Ovary (tissue), 9 donors: ENCODE data around the gene MYMK. TPM values are rescaled to one million over a fixed set of nuclear protein-coding genes. Genes with fewer than 3 reads are reported as not detected.
A peak's percentile ranks its signal among the peaks of the same experiment; 100 is the strongest.

ENCODE experiments used
- DNase-seq, 5 donors: peaks; one replicate each; pipeline ENCODE4 v3.0.0-alpha.2; 2019 to 2020
- H3K27ac ChIP-seq, 2 donors: fragments of 200-600 bp; one replicate each; pipeline versions ENCODE4 v1.5.1 to v1.8.0; 2019 to 2022
- H3K27me3 ChIP-seq: fragments of 200-600 bp; one replicate; pipeline ENCODE4 v1.8.0; 2022
- H3K36me3 ChIP-seq: fragments of 200-600 bp; sonication (generic); one replicate; pipeline ENCODE4 v1.5.1; 2019
- H3K4me1 ChIP-seq: one replicate; pipeline ENCODE4 v1.8.1; 2013; ENCODE audit warnings: mild to moderate bottlenecking, moderate library complexity; ENCODE audit not compliant: insufficient read depth
- H3K4me3 ChIP-seq: fragments of 200-600 bp; sonication (generic); one replicate; pipeline ENCODE4 v1.5.1; 2017
- H3K9me3 ChIP-seq, 2 donors: fragments of 200-600 bp in 1 of 2; sonication (generic) in 1 of 2; one replicate each; pipeline versions ENCODE4 v1.5.1 to v1.8.1; 2013 to 2019; ENCODE audit warnings: mild to moderate bottlenecking in 1 of 2, moderate library complexity in 1 of 2
- EP300 ChIP-seq: sonication (generic); formaldehyde crosslinking; IDR thresholded peaks from one replicate; pipeline ENCODE4 v1.6.1; 2017; ENCODE audit warnings: antibody characterized with exemption
- POLR2A ChIP-seq: fragments of 450-650 bp; IDR thresholded peaks from one replicate; pipeline ENCODE4 v1.6.1; 2017; ENCODE audit warnings: antibody characterized with exemption, mild to moderate bottlenecking, moderate library complexity
- WGBS, 3 donors: extraction: QIAGEN DNeasy Blood & Tissue Kit in 1 of 3; methylation state at CpG; one replicate each; pipeline versions ENCODE4 v1.1.5 to v1.1.7; 2013 to 2017; 5-methylcytosine and 5-hydroxymethylcytosine counted together
- intact Hi-C, 4 donors: fragments of 100-400 bp; cut with DNase I; formaldehyde crosslinking; loops; one replicate each; pipeline versions ENCODE4 v1.11.0 to v1.15.1; 2022 to 2023
- polyA plus RNA-seq, 2 donors: library from polyadenylated mRNA; stranded (reverse); fragments of 200-250 nt in 1 of 2; fragments of 350-450 nt in 1 of 2; fragmentation: Illumina TruSeq in 1 of 2; extraction: RNeasy Lipid Tissue Mini Kit (QIAGEN cat#74804) in 1 of 2; gene quantifications; one replicate each; pipeline ENCODE4 v1.2.3, GENCODE V29; 2013 to 2014
- total RNA-seq, 7 donors: library from RNA; depleted of rRNA in 2 of 7; stranded (reverse); fragments of >200 nt in 2 of 7; fragmentation: NEBNext Ultra II Directional in 3 of 7; extraction: Animal tissue kit (Norgen Biotek cat#: 25700) in 3 of 7; gene quantifications; one replicate each; pipeline versions ENCODE4 v1.1.0 to v1.2.4, GENCODE V29; 2016 to 2023
- TF ChIP-seq, protein P1 (sequence below), 3 donors: fragments of 450-650 bp in 2 of 3; fragments of 200-600 bp in 1 of 3; IDR thresholded peaks; one replicate each; pipeline versions ENCODE4 v1.5.1 to v1.8.0; 2016 to 2022; ENCODE audit warnings: antibody characterized with exemption in 3 of 3, mild to moderate bottlenecking in 1 of 3
- donor health status: DM: no; HTN: no; CAD: no; lungs with moderate emphysema.
- donor health status: DM: no; HTN: no; CAD: no.
- donor health status: Bipolar disorder and iron deficiency.
- donor health status: DM: yes; HTN: yes; CAD: no.
- donor health status: DM: no; HTN: no; CAD: no.
- donor health status: DM: yes; HTN: yes; CAD: no.

Gene MYMK
- total and polyA plus RNA-seq, 9 donors: not detected

DNA sequence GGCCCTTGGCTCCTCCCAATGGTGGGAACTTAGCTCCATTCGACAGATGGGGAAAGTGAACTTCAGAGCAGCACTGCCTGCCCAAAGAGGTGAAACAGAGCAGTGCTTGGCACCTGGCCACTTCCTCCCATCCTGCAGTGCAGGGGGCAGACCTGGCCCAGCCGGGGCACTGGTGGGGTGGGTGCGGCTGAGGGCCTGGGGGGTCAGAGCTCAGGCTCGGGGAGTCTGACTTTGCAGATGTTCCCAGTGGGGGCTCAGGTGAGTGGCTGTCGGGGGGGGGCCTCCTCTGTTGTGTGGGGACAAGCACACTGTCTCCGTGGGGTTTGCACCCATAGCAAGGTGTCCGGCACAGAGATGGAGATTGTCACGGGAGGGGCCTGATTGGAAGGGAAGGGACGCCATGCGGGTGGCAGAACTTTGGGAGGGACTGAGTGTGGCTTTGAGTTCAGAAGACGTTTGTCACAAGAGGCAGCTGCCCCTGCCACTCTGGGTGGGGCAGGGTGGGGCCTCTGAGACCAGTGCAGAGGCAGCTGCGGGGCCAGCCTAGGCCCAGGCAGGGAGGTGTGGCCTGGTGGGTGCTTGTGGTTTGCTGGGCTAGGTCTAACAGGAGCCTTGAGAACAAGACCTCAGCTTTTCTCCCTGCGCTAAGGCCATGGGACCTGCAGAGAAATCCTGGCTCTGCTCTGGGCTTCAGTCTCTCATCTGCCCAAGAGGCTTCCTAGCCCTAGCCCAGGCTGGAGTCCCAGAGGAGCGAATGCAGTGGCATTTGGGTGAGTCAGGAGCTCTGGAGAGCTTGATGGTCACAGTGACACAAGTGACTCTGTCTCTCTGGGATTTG lies 2.5 kb downstream of the MYMK start:
- Histone ChIP-seq H3K36me3 (no peaks in the 10 kb centered on the region), H3K4me3 (no peak overlapping the region), H3K4me1 (peaks cover 9% of the 10 kb centered on the region), H3K9me3 (no peaks in the 10 kb centered on the region), H3K27me3 (no peaks in the 10 kb centered on the region), H3K27ac (no peak overlapping the region)
- TF ChIP-seq POLR2A: no peak
- TF ChIP-seq, protein P1, sequence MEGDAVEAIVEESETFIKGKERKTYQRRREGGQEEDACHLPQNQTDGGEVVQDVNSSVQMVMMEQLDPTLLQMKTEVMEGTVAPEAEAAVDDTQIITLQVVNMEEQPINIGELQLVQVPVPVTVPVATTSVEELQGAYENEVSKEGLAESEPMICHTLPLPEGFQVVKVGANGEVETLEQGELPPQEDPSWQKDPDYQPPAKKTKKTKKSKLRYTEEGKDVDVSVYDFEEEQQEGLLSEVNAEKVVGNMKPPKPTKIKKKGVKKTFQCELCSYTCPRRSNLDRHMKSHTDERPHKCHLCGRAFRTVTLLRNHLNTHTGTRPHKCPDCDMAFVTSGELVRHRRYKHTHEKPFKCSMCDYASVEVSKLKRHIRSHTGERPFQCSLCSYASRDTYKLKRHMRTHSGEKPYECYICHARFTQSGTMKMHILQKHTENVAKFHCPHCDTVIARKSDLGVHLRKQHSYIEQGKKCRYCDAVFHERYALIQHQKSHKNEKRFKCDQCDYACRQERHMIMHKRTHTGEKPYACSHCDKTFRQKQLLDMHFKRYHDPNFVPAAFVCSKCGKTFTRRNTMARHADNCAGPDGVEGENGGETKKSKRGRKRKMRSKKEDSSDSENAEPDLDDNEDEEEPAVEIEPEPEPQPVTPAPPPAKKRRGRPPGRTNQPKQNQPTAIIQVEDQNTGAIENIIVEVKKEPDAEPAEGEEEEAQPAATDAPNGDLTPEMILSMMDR (IDR thresholded peaks at IDR 0.05): no peak
- no peak for TF ChIP-seq EP300
- 76 to 91% (median 87%) methylated on average over 14 of the region's 14 CpGs for WGBS, 3 donors
- intact Hi-C loops: loop anchor here in 1 of 4 donors (10.0 kb wide), 1 partner anchor 203 kb away; no protein-coding TSS in a partner anchor
- peak in 1 of 5 donors; percentile 40 for DNase-seq

DNA sequence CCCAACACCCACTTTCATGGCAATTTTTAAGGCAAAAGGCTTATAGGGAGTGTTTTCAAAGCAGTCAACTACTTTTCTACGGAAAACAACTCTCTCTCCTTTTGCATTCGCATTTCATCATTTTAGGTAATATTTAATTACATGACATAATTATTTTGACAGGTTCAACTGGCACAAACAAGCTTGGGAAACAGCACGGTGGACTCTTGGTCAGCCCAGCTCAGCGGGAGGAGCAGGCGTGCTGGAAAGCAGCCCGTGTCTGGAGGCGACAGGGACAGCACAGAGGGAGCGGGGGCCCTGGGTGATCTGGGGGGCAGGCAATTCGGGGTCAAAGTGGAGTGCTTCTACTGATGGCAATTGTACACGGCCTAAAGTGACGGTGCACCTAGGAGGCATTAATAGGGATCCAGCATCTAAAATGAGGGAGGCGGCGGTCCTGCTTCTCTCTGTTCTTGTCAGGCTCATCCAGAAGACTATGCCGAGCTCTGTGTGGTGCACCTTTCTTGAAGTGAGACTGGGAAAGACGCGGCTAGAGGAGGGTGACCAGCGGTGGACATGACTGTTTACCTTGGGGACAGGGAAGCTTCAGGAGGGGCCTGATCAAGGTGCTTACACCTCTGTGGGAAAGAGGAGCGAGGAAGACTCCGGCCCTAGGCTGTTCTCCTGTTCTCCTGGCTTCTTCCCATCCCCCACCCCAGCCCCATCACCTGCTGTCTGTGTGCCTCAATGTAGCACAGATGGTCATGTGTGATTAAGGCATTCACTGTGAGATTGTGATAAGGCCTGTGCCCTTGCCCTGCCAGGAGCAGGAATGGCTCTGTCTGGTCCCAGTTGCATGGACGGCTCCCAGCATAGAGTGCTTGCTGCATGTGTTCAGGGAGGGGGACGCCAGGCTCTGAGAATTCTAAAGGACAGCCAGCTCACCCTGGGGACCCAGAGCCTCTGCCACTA lies 3.4 kb downstream of the MYMK start:
- WGBS, 3 donors: 90 to 95% (median 90%) methylated on average over 21 of the region's 21 CpGs
- H3K36me3 ChIP-seq: no peaks in the 10 kb centered on the region
- intact Hi-C loops: loop anchor here in 1 of 4 donors (10.0 kb wide), 1 partner anchor 203 kb away; no protein-coding TSS in a partner anchor

DNA sequence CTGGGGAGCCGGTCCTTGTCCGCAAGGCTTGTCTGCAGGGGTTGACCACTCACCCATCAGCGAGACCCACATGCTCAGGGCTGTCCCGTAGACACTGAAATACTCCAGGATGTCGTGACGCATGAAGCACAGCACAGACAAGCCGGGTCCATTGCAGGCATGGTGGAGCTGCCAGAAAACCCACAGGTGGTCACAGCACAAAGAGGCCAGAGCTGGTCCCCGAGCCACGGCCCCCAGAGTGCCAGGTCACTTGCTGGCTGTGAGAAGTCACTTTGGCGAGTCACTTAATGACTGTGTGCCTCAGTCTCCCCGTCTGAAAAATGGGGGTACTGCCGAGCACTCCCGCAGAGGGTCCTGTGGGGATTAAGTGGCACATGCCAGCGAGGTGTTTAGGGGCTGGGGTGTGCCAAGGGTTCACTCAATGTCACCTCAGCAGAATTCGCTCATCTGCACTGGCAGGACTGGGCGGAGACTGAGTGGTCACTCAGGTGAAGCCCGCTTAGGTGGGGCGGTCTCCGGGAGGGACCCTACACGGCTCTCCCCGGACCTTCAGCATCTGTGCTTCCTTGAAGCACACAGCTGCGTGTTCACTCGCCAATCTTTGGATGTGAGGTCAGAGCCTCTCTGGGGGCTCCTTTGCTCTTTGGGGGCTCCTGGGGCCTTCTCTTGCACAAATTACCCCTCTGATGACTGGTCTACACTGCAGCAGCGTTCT lies 4.5 kb downstream of the MYMK start:
- H3K27me3 ChIP-seq: no peaks in the 10 kb centered on the region
- TF ChIP-seq, protein P1 (IDR thresholded peaks at IDR 0.05): no peak
- TF ChIP-seq POLR2A: no peak
- intact Hi-C loops: loop anchor here in 1 of 4 donors (10.0 kb wide), 1 partner anchor 205 kb away; no protein-coding TSS in a partner anchor
- H3K36me3 ChIP-seq: no peaks in the 10 kb centered on the region
- DNase-seq: peak in 1 of 5 donors; percentile 18
- H3K4me1 ChIP-seq: peaks cover under 1% of the 10 kb centered on the region
- no peaks in the 10 kb centered on the region for H3K9me3 ChIP-seq
- WGBS, 3 donors: 88 to 89% (median 89%) methylated on average over 24 of the region's 24 CpGs
- no peak overlapping the region for H3K4me3 ChIP-seq
- H3K27ac ChIP-seq: no peak overlapping the region

More for the DNA sequence above, 3.4 kb downstream of the MYMK start:
- no peaks in the 10 kb centered on the region for H3K27me3 ChIP-seq
- peaks cover 1% of the 10 kb centered on the region for H3K4me1 ChIP-seq
- no peaks in the 10 kb centered on the region for H3K9me3 ChIP-seq
- DNase-seq: peak in 1 of 5 donors; percentile 18
- TF ChIP-seq POLR2A (no peak), EP300 (no peak)
- TF ChIP-seq, protein P1 (IDR thresholded peaks at IDR 0.05): no peak
- H3K27ac ChIP-seq: no peak overlapping the region
- no peak overlapping the region for H3K4me3 ChIP-seq

DNA sequence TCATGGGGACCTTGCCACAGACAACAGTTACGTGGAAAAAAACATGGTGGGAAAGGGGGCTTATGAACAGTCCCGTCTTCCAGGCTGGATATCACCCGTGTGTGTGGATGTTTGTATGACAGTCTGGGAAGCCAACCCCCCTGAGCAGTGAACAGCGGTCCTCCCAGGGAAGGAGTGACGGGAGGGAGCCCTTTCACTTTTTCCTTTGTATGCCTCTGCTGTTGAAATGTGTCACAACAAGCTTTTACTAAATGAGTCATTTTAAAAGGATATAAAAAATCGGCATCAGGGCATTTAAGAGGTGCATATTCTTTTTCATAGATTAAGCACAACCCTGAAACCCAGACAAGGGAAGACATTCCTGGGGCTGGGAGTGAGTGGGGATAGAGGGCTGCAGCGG lies 5.1 kb downstream of the MYMK start:
- no peak overlapping the region for H3K4me3 ChIP-seq
- TF ChIP-seq POLR2A (no peak), EP300 (no peak)
- TF ChIP-seq, protein P1 (IDR thresholded peaks at IDR 0.05): no peak
- 69 to 74% (median 70%) methylated on average over 7 of the region's 7 CpGs for WGBS, 3 donors
- H3K4me1 ChIP-seq: peaks cover 5% of the 10 kb centered on the region
- DNase-seq: peak in 1 of 5 donors; percentile 3
- H3K27ac ChIP-seq: no peak overlapping the region
- no peaks in the 10 kb centered on the region for H3K27me3 ChIP-seq
- intact Hi-C loops: loop anchor here in 2 of 4 donors (10.0 kb wide), 2 partner anchors 195 to 205 kb away; no protein-coding TSS in a partner anchor
- no peaks in the 10 kb centered on the region for H3K36me3 ChIP-seq
- H3K9me3 ChIP-seq: no peaks in the 10 kb centered on the region
